MM.1S (cell line): ENCODE results near the gene DPP10.

ENCODE experiments used
- DNase-seq: peaks from one replicate; pipeline ENCODE4 v3.0.0-alpha.2; 2015
- H2AFZ ChIP-seq: fragments of 300-600 bp; sonication (generic); 2 replicates; pipeline ENCODE4 v1.6.0; 2016; ENCODE audit warnings: antibody characterized with exemption, low read length
- H3F3A ChIP-seq: fragments of 300-600 bp; sonication (generic); 2 replicates; pipeline ENCODE4 v1.6.1; 2016; ENCODE audit warnings: mild to moderate bottlenecking, antibody characterized with exemption, low read length, moderate library complexity, mixed read lengths; ENCODE audit not compliant: insufficient read depth
- H3K27ac ChIP-seq: fragments of 300-600 bp; sonication (generic); 2 replicates; pipeline ENCODE4 v1.5.1; 2016; ENCODE audit warnings: mild to moderate bottlenecking, low read length
- H3K27me3 ChIP-seq: fragments of 300-600 bp; sonication (generic); replicated peaks from 2 replicates; pipeline ENCODE4 v1.6.0; 2016; ENCODE audit warnings: low read length; ENCODE audit not compliant: insufficient read depth
- H3K36me3 ChIP-seq: fragments of 300-600 bp; sonication (generic); replicated peaks from 2 replicates; pipeline ENCODE4 v1.6.1; 2016; ENCODE audit warnings: mild to moderate bottlenecking, low read length, mixed read lengths; ENCODE audit not compliant: insufficient read depth
- H3K4me1 ChIP-seq: fragments of 300-600 bp; sonication (generic); 2 replicates; pipeline ENCODE4 v1.6.1; 2016; ENCODE audit warnings: low read length, mixed read lengths
- H3K4me2 ChIP-seq: fragments of 300-600 bp; sonication (generic); 2 replicates; pipeline ENCODE4 v1.6.0; 2016; ENCODE audit warnings: low read depth, low read length
- H3K4me3 ChIP-seq: fragments of 300-600 bp; sonication (generic); 2 replicates; pipeline ENCODE4 v1.5.1; 2016; ENCODE audit warnings: low read length, mixed read lengths
- H3K79me2 ChIP-seq: fragments of 300-600 bp; sonication (generic); 2 replicates; pipeline ENCODE4 v1.6.1; 2016; ENCODE audit warnings: mixed run types, low read length, mixed read lengths
- H3K9ac ChIP-seq: fragments of 300-600 bp; sonication (generic); 2 replicates; pipeline ENCODE4 v1.6.1; 2016; ENCODE audit warnings: low read length, mixed read lengths
- H3K9me2 ChIP-seq: fragments of 300-600 bp; sonication (generic); replicated peaks from 2 replicates; pipeline ENCODE4 v1.6.1; 2016; ENCODE audit warnings: mild to moderate bottlenecking, low read length, mixed read lengths; ENCODE audit not compliant: insufficient read depth
- H3K9me3 ChIP-seq: fragments of 300-600 bp; sonication (generic); replicated peaks from 2 replicates; pipeline ENCODE4 v1.6.1; 2016; ENCODE audit warnings: mild to moderate bottlenecking, low read length, mixed read lengths; ENCODE audit not compliant: insufficient read depth
- H4K20me1 ChIP-seq: fragments of 300-600 bp; sonication (generic); 2 replicates; pipeline ENCODE4 v1.6.1; 2016; ENCODE audit warnings: mild to moderate bottlenecking, low read length, moderate library complexity, mixed read lengths; ENCODE audit not compliant: insufficient read depth
- CTCF ChIP-seq: fragments of 300-600 bp; sonication (generic); IDR thresholded peaks from 2 replicates; pipeline ENCODE4 v1.5.1; 2016; ENCODE audit warnings: antibody characterized with exemption, low read length, mixed read lengths
- EZH2 ChIP-seq: fragments of 300-600 bp; sonication (generic); optimal IDR thresholded peaks from 2 replicates; pipeline ENCODE3; 2017; ENCODE audit warnings: low read depth, mild to moderate bottlenecking, antibody characterized with exemption, low read length, mixed read lengths
- EZH2phosphoT487 ChIP-seq: fragments of 300-600 bp; sonication (generic); IDR thresholded peaks from 2 replicates; pipeline ENCODE4 v1.6.1; 2018; ENCODE audit warnings: antibody characterized with exemption, low read length

Gene DPP10

GRCh38 chr2:114925296-114926255 lies 483.1 kb downstream of the DPP10 start:
- H3K4me2 ChIP-seq, result peak overlapping the region; percentile 37; the same call in 1 of the 2 replicates
- H3K79me2 ChIP-seq, result no peaks in the 10 kb centered on the region
- no peak overlapping the region for H3K4me3 ChIP-seq
- H4K20me1 ChIP-seq, result no peaks in the 10 kb centered on the region
- H3K4me1 ChIP-seq, result peaks cover 10% of the 10 kb centered on the region
- H3K9me3 ChIP-seq, result no peaks in the 10 kb centered on the region
- H3K9ac ChIP-seq, result no peak overlapping the region
- H3K27ac ChIP-seq, result no peak overlapping the region
- H3K27me3 ChIP-seq, result peaks cover under 1% of the 10 kb centered on the region; the same call in 1 of the 2 replicates
- TF ChIP-seq CTCF (no peak), EZH2 (no peak), EZH2phosphoT487 (no peak)
- no peaks in the 10 kb centered on the region for H3F3A ChIP-seq
- H2AFZ ChIP-seq, result no peak overlapping the region
- H3K9me2 ChIP-seq, result no peaks in the 10 kb centered on the region
- H3K36me3 ChIP-seq, result no peaks in the 10 kb centered on the region
- DNase-seq, result peak; percentile 80

- Histone ChIP-seq H3K4me1 (peaks cover 10% of the 10 kb centered on the region), H3F3A (no peaks in the 10 kb centered on the region), H3K79me2 (no peaks in the 10 kb centered on the region), H4K20me1 (no peaks in the 10 kb centered on the region), H3K4me3 (no peak overlapping the region), H3K27me3 (peaks cover 4% of the 10 kb centered on the region; the same call in 1 of the 2 replicates), H2AFZ (no peak overlapping the region), H3K27ac (no peak overlapping the region), H3K9ac (no peak overlapping the region), H3K36me3 (no peaks in the 10 kb centered on the region), H3K9me3 (no peaks in the 10 kb centered on the region), H3K4me2 (no peak overlapping the region), H3K9me2 (no peaks in the 10 kb centered on the region)
- DNase-seq, result no peak
- TF ChIP-seq CTCF (no peak), EZH2phosphoT487 (no peak), EZH2 (no peak)
These were observed 483.9 kb downstream of the DPP10 start for GRCh38 chr2:114926303-114926702.

DNA sequence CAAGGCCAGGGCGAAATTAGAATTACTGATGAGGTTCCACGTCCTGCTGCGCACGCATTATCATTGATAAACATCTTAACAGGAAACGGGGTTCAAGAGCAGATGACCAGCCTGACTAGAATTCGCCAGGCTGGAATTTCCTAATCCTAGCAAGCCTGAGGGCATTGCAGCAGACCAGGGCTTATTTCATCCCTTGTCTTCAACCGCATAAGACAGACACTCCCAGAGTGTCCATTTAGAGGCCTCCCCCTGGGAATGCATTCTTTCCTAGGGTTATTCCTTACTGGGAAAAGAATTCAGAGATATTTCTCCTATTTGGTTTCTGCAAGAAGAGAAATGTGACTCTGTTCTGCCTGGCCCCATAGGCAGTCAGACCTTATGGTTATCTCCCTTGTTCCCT lies 486.8 kb downstream of the DPP10 start:
- H3K9me2 ChIP-seq, result no peaks in the 10 kb centered on the region
- no peaks in the 10 kb centered on the region for H3K36me3 ChIP-seq
- H3K4me1 ChIP-seq, result peaks cover 21% of the 10 kb centered on the region
- H3K9me3 ChIP-seq, result no peaks in the 10 kb centered on the region
- peaks cover 18% of the 10 kb centered on the region for H3K27me3 ChIP-seq
- H2AFZ ChIP-seq, result no peak overlapping the region
- no peak overlapping the region for H3K4me2 ChIP-seq
- no peak overlapping the region for H3K27ac ChIP-seq
- H3K79me2 ChIP-seq, result no peaks in the 10 kb centered on the region
- no peaks in the 10 kb centered on the region; the same call in 1 of the 2 replicates for H4K20me1 ChIP-seq
- DNase-seq, result no peak
- peaks cover 18% of the 10 kb centered on the region for H3F3A ChIP-seq
- no peak for TF ChIP-seq CTCF
- TF ChIP-seq EZH2, result no peak
- no peak overlapping the region for H3K9ac ChIP-seq
- no peak overlapping the region for H3K4me3 ChIP-seq
